Spleen (tissue), 7 donors: ENCODE measurements around the gene FMN2.

Experiments used
- POLR2A ChIP-seq, 3 donors: fragments of 450-650 bp; IDR thresholded peaks; one replicate each; pipeline ENCODE4 v1.5.1; 2017; ENCODE audit warnings: antibody characterized with exemption in 3 of 3, mild to moderate bottlenecking in 1 of 3
- POLR2AphosphoS5 ChIP-seq, 3 donors: sonication (generic); formaldehyde crosslinking; IDR thresholded peaks; one replicate each; pipeline ENCODE4 v1.5.1; 2017; ENCODE audit warnings: antibody characterized with exemption in 3 of 3
- TF ChIP-seq, protein P1 (sequence below), 11 experiments: fragments of 200-600 bp in 7 of 11; fragments of 450-650 bp in 4 of 11; sonication (generic) in 4 of 11; IDR thresholded peaks in 8 of 11; conservative IDR thresholded peaks in 3 of 11; 1 replicate in 7 of 11; 2 replicates in 4 of 11; pipeline versions ENCODE4 v1.4.0 to v1.8.0; 2016 to 2021; ENCODE audit warnings: antibody characterized with exemption in 11 of 11, inconsistent platforms in 4 of 11, mild to moderate bottlenecking in 1 of 11
- donor health status: DM: no; HTN: no; CAD: no; lungs with moderate emphysema.
- donor health status: DM: no; HTN: no; CAD: no.
- donor health status: DM: no; HTN: no; CAD: no.

DNA sequence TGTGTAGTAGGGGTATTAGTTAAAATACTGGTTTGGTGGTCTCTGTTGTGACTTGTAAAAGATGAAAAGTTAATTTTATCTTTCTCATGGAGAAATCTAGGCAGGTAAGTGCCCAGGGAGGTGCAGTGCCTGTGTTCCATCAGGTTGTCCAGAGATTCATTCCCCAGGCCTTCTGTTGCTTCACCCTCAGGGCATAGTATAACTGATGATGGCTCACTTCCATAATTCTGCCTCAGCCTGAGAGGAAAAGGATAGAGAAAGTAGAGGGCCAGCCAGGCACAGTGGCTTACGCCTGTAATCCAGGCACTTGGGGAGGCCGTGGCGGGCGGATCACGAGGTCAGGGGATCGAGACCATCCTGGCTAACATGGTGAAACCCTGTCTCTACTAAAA is 153.9 kb downstream of the FMN2 start:
- TF ChIP-seq, protein P1, sequence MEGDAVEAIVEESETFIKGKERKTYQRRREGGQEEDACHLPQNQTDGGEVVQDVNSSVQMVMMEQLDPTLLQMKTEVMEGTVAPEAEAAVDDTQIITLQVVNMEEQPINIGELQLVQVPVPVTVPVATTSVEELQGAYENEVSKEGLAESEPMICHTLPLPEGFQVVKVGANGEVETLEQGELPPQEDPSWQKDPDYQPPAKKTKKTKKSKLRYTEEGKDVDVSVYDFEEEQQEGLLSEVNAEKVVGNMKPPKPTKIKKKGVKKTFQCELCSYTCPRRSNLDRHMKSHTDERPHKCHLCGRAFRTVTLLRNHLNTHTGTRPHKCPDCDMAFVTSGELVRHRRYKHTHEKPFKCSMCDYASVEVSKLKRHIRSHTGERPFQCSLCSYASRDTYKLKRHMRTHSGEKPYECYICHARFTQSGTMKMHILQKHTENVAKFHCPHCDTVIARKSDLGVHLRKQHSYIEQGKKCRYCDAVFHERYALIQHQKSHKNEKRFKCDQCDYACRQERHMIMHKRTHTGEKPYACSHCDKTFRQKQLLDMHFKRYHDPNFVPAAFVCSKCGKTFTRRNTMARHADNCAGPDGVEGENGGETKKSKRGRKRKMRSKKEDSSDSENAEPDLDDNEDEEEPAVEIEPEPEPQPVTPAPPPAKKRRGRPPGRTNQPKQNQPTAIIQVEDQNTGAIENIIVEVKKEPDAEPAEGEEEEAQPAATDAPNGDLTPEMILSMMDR (IDR thresholded peaks at IDR 0.05 in 8 of 11, conservative IDR thresholded peaks at IDR 0.05 in 3 of 11) = no peak
- no peak for TF ChIP-seq POLR2A (IDR thresholded peaks at IDR 0.05)
- no peak for TF ChIP-seq POLR2AphosphoS5 (IDR thresholded peaks at IDR 0.05)
